SK-N-SH (cell line): Measurements from ENCODE around the gene FGFRL1. TPM values are rescaled to one million over a fixed set of nuclear protein-coding genes. Genes with fewer than 3 reads are reported as not detected.
"Not testable (repeated sequence)": the region's sequence is repeated elsewhere in the genome, so short reads cannot be mapped to it uniquely, and the experiment has no call there.

Experiments used
- CTCF ChIA-PET: fragments of 300-600, 350-600 bp; formaldehyde crosslinking; extraction: SDS; loops from one replicate; lab custom pipeline; 2021; lab: Yijun Ruan, JAX
- POLR2A ChIA-PET: fragments of 350-600 bp; sonication (Branson Sonifier 250); formaldehyde crosslinking; extraction: SDS; loops from one replicate; lab custom pipeline; 2020; ENCODE audit warnings: antibody characterized with exemption, inconsistent platforms; lab: Yijun Ruan, JAX
- DNase-seq: peaks from one replicate; pipeline ENCODE4 v3.0.0; 2012
- H2AFZ ChIP-seq: fragments of 200-600 bp; sonication (generic); 2 replicates; pipeline ENCODE4 v1.8.1; 2016; ENCODE audit warnings: antibody characterized with exemption, mild to moderate bottlenecking, low read depth
- H3F3A ChIP-seq: fragments of 200-600 bp; sonication (generic); replicated peaks from 2 replicates; pipeline ENCODE3; 2016; ENCODE audit warnings: antibody characterized with exemption, mild to moderate bottlenecking; ENCODE audit not compliant: insufficient read depth
- H3K27ac ChIP-seq, 2 experiments: fragments of 200-500 bp in 1 of 2; fragments of 200-600 bp in 1 of 2; sonication (Bioruptor generic) in 1 of 2; sonication (generic), shearing (Covaris generic) in 1 of 2; 2 replicates each; pipeline versions ENCODE4 v1.5.1 to v1.6.1; 2014 to 2016; ENCODE audit warnings: low read depth in 2 of 2, inconsistent platforms in 1 of 2, low read length in 1 of 2, mild to moderate bottlenecking in 1 of 2, mixed read lengths in 1 of 2
- H3K27me3 ChIP-seq: fragments of 200-600 bp; sonication (generic), shearing (Covaris generic); 2 replicates; pipeline ENCODE4 v1.6.1; 2016; ENCODE audit warnings: mixed run types; ENCODE audit not compliant: insufficient read depth
- H3K36me3 ChIP-seq, 2 experiments: fragments of 200-500 bp in 1 of 2; fragments of 200-600 bp in 1 of 2; sonication (Bioruptor generic) in 1 of 2; sonication (generic) in 1 of 2; replicated peaks in 1 of 2; 2 replicates each; pipeline versions ENCODE3 to v1.5.1; 2014 to 2016; ENCODE audit warnings: low read length in 1 of 2, mild to moderate bottlenecking in 1 of 2; ENCODE audit not compliant: insufficient read depth in 2 of 2, control insufficient read depth in 1 of 2
- H3K4me1 ChIP-seq, 2 experiments: fragments of 200-500 bp in 1 of 2; fragments of 200-600 bp in 1 of 2; sonication (Bioruptor generic) in 1 of 2; sonication (generic), shearing (Covaris generic) in 1 of 2; 2 replicates each; pipeline versions ENCODE4 v1.5.1 to v1.6.1; 2014 to 2016; ENCODE audit warnings: low read depth in 1 of 2, low read length in 1 of 2, mixed run types in 1 of 2; ENCODE audit not compliant: insufficient read depth in 2 of 2, control insufficient read depth in 1 of 2
- H3K4me2 ChIP-seq: fragments of 200-600 bp; sonication (generic), shearing (Covaris generic); 2 replicates; pipeline ENCODE4 v1.6.1; 2017; ENCODE audit warnings: mixed run types
- H3K4me3 ChIP-seq, 2 experiments: fragments of 200-500 bp in 1 of 2; fragments of 200-600 bp in 1 of 2; sonication (Bioruptor generic) in 1 of 2; sonication (generic), shearing (Covaris generic) in 1 of 2; 2 replicates each; pipeline versions ENCODE4 v1.5.1 to v1.8.1; 2014 to 2016; ENCODE audit warnings: low read depth in 2 of 2, inconsistent platforms in 1 of 2, low read length in 1 of 2, mild to moderate bottlenecking in 1 of 2, mixed read lengths in 1 of 2, moderate library complexity in 1 of 2
- H3K79me2 ChIP-seq: fragments of 200-600 bp; sonication (generic); 2 replicates; pipeline ENCODE4 v1.8.1; 2017; ENCODE audit warnings: mild to moderate bottlenecking; ENCODE audit not compliant: insufficient read depth
- H3K9ac ChIP-seq: fragments of 200-600 bp; sonication (generic); 2 replicates; pipeline ENCODE4 v1.6.1; 2017; ENCODE audit warnings: mixed run types
- H3K9me2 ChIP-seq: fragments of 200-600 bp; sonication (generic); 2 replicates; pipeline ENCODE4 v1.6.1; 2017; ENCODE audit warnings: mixed run types
- H3K9me3 ChIP-seq: fragments of 200-600 bp; sonication (generic); 2 replicates; pipeline ENCODE4 v1.6.1; 2017; ENCODE audit warnings: mixed run types, mild to moderate bottlenecking, moderate library complexity
- H4K20me1 ChIP-seq: fragments of 200-600 bp; sonication (generic); 2 replicates; pipeline ENCODE4 v1.6.1; 2017; ENCODE audit warnings: mild to moderate bottlenecking, mixed run types; ENCODE audit not compliant: insufficient read depth
- EZH2phosphoT487 ChIP-seq: fragments of 200-600 bp; sonication (generic); IDR thresholded peaks from 2 replicates; pipeline ENCODE4 v1.6.1; 2017; ENCODE audit warnings: low read depth, mixed run types, mild to moderate bottlenecking, antibody characterized with exemption, moderate library complexity, borderline replicate concordance
- FOSL2 ChIP-seq: IDR thresholded peaks from 2 replicates; pipeline ENCODE4 v1.4.0; 2012; ENCODE audit warnings: low read depth, mild to moderate bottlenecking, moderate library complexity, borderline replicate concordance
- FOXJ3 ChIP-seq: sonication (generic); formaldehyde crosslinking; IDR thresholded peaks from 2 replicates; pipeline ENCODE4 v1.5.1; 2020; ENCODE audit warnings: mild to moderate bottlenecking, missing genetic modification reagents
- FOXM1 ChIP-seq: IDR thresholded peaks from 2 replicates; pipeline ENCODE4 v1.4.0; 2012; ENCODE audit warnings: low read depth, mild to moderate bottlenecking
- GATA2 ChIP-seq: sonication (generic); formaldehyde crosslinking; IDR thresholded peaks from 2 replicates; pipeline ENCODE4 v1.5.0; 2020; ENCODE audit warnings: mild to moderate bottlenecking, missing genetic modification reagents
- MEF2A ChIP-seq: IDR thresholded peaks from 2 replicates; pipeline ENCODE4 v1.4.0; 2012; ENCODE audit warnings: low read depth, borderline replicate concordance
- MXI1 ChIP-seq: IDR thresholded peaks from 2 replicates; pipeline ENCODE4 v1.6.1; 2012; ENCODE audit warnings: mild to moderate bottlenecking, low read depth, low read length, improper control_type of control experiment
- NFIC ChIP-seq: IDR thresholded peaks from 2 replicates; pipeline ENCODE4 v1.4.0; 2012; ENCODE audit warnings: borderline replicate concordance
- NRF1 ChIP-seq: IDR thresholded peaks from 2 replicates; pipeline ENCODE4 v1.6.1; 2012; ENCODE audit warnings: low read depth, mild to moderate bottlenecking, low read length
- POLR2AphosphoS5 ChIP-seq: IDR thresholded peaks from 2 replicates; pipeline ENCODE4 v1.6.1; 2012; ENCODE audit warnings: low read depth, low read length
- RAD21 ChIP-seq: IDR thresholded peaks from 2 replicates; pipeline ENCODE4 v1.6.1; 2012; ENCODE audit warnings: mild to moderate bottlenecking, low read length
- RCOR1 ChIP-seq: fragments of 150-350 bp; IDR thresholded peaks from 2 replicates; pipeline ENCODE4 v1.6.1; 2017; ENCODE audit warnings: antibody characterized with exemption, low read length
- RFX5 ChIP-seq: IDR thresholded peaks from 2 replicates; pipeline ENCODE4 v1.6.1; 2012; ENCODE audit warnings: mild to moderate bottlenecking, improper control_type of control experiment, low read length
- SIN3A ChIP-seq: IDR thresholded peaks from 2 replicates; pipeline ENCODE4 v1.6.1; 2012; ENCODE audit warnings: low read depth, mild to moderate bottlenecking, low read length, moderate library complexity, borderline replicate concordance
- SMC3 ChIP-seq: IDR thresholded peaks from 2 replicates; pipeline ENCODE4 v1.6.1; 2012; ENCODE audit warnings: low read depth, low read length, improper control_type of control experiment
- TAF1 ChIP-seq: IDR thresholded peaks from 2 replicates; pipeline ENCODE4 v1.6.1; 2012; ENCODE audit warnings: low read depth, mild to moderate bottlenecking, low read length, moderate library complexity, borderline replicate concordance
- TCF12 ChIP-seq: IDR thresholded peaks from 2 replicates; pipeline ENCODE4 v1.4.0; 2012
- YY1 ChIP-seq: IDR thresholded peaks from 2 replicates; pipeline ENCODE4 v1.4.0; 2012; ENCODE audit warnings: low read depth, mild to moderate bottlenecking
- whole genome bisulfite sequencing: methylation state at CpG from one replicate; pipeline ENCODE4 v1.1.6; 2017; ENCODE audit warnings: low lambda C conversion rate; 5-methylcytosine and 5-hydroxymethylcytosine counted together
- polyA plus RNA-seq, 3 experiments: library from polyadenylated mRNA; depleted of rRNA; stranded (reverse); fragments of >200 nt; gene quantifications; 2 replicates each; pipeline ENCODE4 v1.2.3, GENCODE V29; 2012
- TF ChIP-seq, protein P1 (sequence below): IDR thresholded peaks from 2 replicates; pipeline ENCODE4 v1.6.1; 2012; ENCODE audit warnings: mild to moderate bottlenecking, low read depth, low read length, moderate library complexity
- TF ChIP-seq, protein P2 (sequence below): fragments of 150-350 bp; IDR thresholded peaks from 2 replicates; pipeline ENCODE4 v1.6.1; 2016; ENCODE audit warnings: mild to moderate bottlenecking, low read depth, low read length

The FGFRL1 gene
- polyA plus RNA-seq, 1 of the 3 experiments (the other 2 are of a cell fraction) = 22.5 TPM

DNA sequence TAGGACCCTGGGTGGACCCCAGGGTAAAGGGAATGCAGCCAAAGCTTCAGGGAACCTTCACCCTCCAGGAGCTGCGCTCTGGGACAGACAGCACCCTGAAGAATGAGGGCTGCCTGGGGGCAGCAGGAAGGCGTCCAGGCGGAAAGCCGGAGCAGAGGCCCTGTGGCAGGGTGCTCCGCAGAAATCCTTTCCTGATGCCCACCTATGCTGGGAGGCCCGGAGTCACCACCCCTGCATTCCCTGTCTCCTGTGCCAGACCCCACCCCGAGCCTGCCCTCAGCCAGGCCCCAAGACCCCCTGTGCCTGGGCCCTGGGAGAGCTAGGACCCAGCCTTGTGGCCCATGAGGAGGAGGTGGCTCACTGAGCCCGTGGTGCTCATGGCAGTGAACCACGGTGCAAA, 36.8 kb upstream of the FGFRL1 start (continued):
- no peak for TF ChIP-seq FOSL2
- TF ChIP-seq RFX5 = no peak
- TF ChIP-seq, protein P1, sequence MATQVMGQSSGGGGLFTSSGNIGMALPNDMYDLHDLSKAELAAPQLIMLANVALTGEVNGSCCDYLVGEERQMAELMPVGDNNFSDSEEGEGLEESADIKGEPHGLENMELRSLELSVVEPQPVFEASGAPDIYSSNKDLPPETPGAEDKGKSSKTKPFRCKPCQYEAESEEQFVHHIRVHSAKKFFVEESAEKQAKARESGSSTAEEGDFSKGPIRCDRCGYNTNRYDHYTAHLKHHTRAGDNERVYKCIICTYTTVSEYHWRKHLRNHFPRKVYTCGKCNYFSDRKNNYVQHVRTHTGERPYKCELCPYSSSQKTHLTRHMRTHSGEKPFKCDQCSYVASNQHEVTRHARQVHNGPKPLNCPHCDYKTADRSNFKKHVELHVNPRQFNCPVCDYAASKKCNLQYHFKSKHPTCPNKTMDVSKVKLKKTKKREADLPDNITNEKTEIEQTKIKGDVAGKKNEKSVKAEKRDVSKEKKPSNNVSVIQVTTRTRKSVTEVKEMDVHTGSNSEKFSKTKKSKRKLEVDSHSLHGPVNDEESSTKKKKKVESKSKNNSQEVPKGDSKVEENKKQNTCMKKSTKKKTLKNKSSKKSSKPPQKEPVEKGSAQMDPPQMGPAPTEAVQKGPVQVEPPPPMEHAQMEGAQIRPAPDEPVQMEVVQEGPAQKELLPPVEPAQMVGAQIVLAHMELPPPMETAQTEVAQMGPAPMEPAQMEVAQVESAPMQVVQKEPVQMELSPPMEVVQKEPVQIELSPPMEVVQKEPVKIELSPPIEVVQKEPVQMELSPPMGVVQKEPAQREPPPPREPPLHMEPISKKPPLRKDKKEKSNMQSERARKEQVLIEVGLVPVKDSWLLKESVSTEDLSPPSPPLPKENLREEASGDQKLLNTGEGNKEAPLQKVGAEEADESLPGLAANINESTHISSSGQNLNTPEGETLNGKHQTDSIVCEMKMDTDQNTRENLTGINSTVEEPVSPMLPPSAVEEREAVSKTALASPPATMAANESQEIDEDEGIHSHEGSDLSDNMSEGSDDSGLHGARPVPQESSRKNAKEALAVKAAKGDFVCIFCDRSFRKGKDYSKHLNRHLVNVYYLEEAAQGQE = no peak
- no peak for TF ChIP-seq SIN3A
- no peak for TF ChIP-seq SMC3

DNA sequence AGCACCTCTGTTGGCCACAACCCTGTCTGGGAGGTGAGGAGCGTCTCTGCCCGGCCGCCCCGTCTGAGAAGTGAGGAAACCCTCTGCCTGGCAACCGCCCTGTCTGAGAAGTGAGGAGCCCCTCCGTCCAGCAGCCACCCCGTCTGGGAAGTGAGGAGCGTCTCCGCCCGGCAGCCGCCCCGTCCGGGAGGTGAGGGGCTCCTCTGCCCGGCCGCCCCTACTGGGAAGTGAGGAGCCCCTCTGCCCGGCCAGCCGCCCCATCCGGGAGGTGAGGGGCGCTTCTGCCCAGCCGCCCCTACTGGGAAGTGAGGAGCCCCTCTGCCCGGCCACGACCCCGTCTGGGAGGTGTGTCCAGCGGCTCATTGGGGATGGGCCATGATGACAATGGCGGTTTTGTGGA, 35.4 kb upstream of the FGFRL1 start:
- H3K4me3 ChIP-seq, H3F3A ChIP-seq, H3K4me2 ChIP-seq, H2AFZ ChIP-seq, H3K36me3 ChIP-seq, POLR2A ChIA-PET, CTCF ChIA-PET, H3K9ac ChIP-seq, H3K9me2 ChIP-seq, DNase-seq, H3K9me3 ChIP-seq, H3K27ac ChIP-seq, H3K27me3 ChIP-seq: not testable (repeated sequence)
- H3K79me2 ChIP-seq = peaks cover 16% of the 10 kb centered on the region
- H3K4me1 ChIP-seq = peaks cover 11 to 18% of the 10 kb centered on the region in 2 experiments; a peak in 2 of 4 replicates
- H4K20me1 ChIP-seq = peaks cover 14% of the 10 kb centered on the region
- 100% methylated on average over 2 of the region's 25 CpGs for WGBS

DNA sequence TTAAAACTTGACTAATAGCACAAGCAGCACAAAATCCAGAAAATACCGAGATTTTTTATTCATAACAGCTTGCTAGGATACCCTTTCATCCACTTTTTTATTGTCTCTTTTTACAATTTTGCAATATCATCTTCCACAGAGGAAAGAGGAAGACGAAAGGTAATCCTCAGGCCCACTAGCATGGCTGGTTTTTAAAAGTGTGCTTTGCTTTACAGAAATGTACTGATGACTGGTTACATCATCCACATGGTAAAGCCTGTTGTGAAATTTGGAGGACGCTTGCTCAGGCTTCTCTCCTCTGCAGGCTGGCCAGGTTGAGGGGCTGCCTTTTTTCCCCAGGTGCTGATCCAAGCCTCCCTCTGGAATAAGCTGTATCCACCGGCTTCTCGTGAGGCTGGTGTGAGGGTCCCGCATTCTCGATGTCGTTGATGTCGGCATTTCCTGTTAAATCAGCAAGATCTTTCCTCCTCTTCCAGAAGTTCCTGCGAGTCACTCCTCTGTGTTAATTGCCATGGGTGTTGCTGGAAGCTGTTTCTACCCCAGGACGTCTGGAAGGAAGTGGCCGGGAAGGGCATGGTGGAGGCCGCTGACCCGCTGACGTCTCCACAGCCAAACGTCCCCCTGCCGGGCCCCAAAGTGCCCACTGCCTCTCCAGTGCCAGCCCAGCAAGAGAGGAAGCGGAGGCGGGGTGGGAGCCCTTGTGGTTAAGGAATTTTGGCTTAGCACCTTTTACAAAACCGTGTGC, 32.3 kb upstream of the FGFRL1 start:
- H3K9me3 ChIP-seq = no peaks in the 10 kb centered on the region
- no peaks in the 10 kb centered on the region for H3K9me2 ChIP-seq
- no peak overlapping the region for H3K4me2 ChIP-seq
- no peaks in the 10 kb centered on the region for H3K36me3 ChIP-seq
- ChIA-PET POLR2A (no interaction called here), CTCF (no interaction called here)
- no peak overlapping the region for H3K4me3 ChIP-seq
- no peaks in the 10 kb centered on the region; the same call in 1 of the 2 replicates for H3K79me2 ChIP-seq
- no peak overlapping the region for H3K9ac ChIP-seq
- peaks cover 0 to 4% of the 10 kb centered on the region in 2 experiments; a peak in 1 of 4 replicates for H3K4me1 ChIP-seq
- H4K20me1 ChIP-seq = no peaks in the 10 kb centered on the region
- H3F3A ChIP-seq = no peaks in the 10 kb centered on the region
- 83% methylated on average over 20 of the region's 20 CpGs for WGBS
- H2AFZ ChIP-seq = no peak overlapping the region
- H3K27me3 ChIP-seq = no peaks in the 10 kb centered on the region
- H3K27ac ChIP-seq = no peak overlapping the region
- no peak for DNase-seq
- no peak for TF ChIP-seq EZH2phosphoT487
- no peak for TF ChIP-seq YY1
- TF ChIP-seq NFIC = no peak
- TF ChIP-seq POLR2AphosphoS5 = no peak
- no peak for TF ChIP-seq GATA2
- TF ChIP-seq TCF12 = no peak
- TF ChIP-seq TAF1 = no peak
- no peak for TF ChIP-seq MXI1
- no peak for TF ChIP-seq RCOR1
- TF ChIP-seq, protein P2, sequence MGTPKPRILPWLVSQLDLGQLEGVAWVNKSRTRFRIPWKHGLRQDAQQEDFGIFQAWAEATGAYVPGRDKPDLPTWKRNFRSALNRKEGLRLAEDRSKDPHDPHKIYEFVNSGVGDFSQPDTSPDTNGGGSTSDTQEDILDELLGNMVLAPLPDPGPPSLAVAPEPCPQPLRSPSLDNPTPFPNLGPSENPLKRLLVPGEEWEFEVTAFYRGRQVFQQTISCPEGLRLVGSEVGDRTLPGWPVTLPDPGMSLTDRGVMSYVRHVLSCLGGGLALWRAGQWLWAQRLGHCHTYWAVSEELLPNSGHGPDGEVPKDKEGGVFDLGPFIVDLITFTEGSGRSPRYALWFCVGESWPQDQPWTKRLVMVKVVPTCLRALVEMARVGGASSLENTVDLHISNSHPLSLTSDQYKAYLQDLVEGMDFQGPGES = no peak
- no peak for TF ChIP-seq SIN3A
- TF ChIP-seq FOXJ3 (CRISPR knock-in tag) = no peak
- no peak for TF ChIP-seq FOSL2
- TF ChIP-seq NRF1 = no peak
- no peak for TF ChIP-seq MEF2A
- TF ChIP-seq FOXM1 = no peak
- TF ChIP-seq RAD21 = no peak
- TF ChIP-seq, all 33 proteins: peak for 0
